ENCODE data around the gene PRPSAP2.
A peak's percentile ranks its signal among the peaks of the same experiment; 100 is the strongest.
"Not testable (repeated sequence)": the region's sequence is repeated elsewhere in the genome, so short reads cannot be mapped to it uniquely, and the experiment has no call there.

Gene PRPSAP2

DNA sequence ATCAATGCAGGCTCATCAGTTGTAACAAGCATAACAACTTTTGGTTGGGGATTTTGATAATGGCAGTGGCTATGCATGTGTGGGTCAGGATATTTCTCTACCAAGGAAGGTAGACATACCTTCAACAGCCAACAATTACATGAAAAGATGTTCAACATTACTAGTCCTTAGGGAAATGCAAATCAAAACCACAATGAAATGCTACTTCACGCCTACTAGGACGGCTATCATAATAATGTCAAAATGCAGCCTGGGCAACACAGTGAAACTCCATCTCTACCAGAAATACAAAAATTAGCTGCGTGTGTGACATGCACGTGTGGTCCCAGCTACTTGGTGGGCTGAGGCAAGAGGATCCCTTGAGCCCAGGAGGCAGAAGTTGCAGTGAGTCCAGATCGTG is 86.7 kb downstream of the PRPSAP2 start:
- no peak for DNase-seq (ENCODE audit: low read depth)

DNA sequence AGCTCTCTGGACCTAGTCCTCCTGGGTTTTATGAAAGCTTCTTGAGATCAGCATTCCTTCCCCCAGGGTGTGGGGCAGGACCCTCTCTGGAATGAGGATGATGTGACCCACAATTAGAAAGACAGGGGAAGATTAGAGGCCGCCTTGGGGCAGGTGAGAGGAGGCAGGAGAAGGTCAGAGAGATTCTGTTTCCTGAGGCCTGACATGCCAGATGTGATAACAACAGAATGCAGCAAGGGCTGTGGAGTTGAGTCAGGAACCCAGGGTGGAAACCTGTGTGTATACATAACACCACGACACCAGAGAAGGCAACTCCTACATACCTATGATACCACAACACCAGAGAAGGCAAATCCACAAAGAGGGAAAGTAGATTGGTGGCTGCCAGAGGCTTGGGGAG is 88.6 kb downstream of the PRPSAP2 start:
- no peak for DNase-seq (ENCODE audit: low read depth)

DNA sequence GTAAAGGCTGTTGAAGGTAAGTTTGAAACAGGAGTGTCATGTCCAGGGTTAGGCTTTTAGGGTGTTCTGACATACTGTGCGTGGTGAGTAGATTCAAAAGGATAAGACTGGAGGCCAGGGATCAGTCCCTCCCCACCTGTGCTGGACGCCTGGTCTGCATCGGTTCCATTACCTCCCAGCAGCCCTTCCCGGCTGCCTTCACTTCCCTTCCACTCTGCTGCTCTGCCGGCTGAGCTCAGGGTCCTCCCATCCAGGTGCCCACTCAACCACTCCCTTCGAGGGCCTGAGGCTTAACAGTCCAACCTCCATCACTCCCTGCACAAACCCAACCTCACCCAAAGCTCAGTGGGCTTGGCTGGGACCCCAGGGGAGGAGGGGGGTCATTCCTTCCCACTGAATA is 89.9 kb downstream of the PRPSAP2 start:
- no peak for DNase-seq (ENCODE audit: low read depth)

DNA sequence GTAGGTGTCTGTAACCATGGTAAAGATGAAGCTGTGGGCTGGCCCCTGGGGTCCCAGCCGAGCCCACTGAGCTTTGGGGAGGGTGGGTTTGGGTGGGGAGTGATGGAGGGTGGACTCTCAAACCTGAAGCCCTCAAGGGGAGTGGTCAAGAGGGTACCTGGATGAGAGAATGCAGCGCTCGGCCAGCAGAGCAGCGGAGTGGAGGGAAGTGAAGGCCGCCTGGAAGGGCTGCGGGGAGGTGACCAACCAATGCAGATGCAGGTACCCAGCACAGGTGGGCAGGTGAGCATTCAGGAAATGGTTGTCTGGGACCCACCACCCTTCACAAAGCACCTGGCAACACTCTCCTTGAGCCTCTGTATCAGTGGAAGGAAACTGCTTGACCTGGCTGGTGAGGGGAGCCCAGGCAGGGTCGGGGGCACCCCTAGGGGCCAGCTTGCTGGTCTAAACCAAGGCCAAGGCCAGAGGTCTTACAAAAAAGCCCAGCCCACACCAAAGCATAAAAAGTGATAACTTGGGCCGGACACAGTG is 90.6 kb downstream of the PRPSAP2 start:
- DNase-seq (ENCODE audit: low read depth) = no peak

DNA sequence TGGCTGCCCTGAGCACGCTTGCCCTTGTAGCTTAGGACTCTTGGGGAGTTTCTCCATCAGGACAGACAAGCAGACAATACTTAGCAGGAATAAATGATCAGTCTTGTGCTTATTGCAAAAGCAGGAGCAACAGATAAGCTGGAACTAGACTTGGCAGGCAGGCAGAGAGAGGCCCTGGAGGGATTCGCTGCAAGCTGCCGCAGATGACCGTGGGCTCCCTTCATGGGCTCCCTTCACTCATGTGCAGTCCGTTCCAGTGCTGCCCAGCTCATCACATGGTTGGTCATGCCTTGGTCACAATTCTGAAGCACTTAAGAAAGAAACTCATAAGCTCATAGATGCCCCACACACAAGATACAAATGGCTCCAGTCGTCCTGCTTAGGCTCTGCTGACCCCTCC is 91.6 kb downstream of the PRPSAP2 start:
- DNase-seq (ENCODE audit: low read depth) = no peak

DNA sequence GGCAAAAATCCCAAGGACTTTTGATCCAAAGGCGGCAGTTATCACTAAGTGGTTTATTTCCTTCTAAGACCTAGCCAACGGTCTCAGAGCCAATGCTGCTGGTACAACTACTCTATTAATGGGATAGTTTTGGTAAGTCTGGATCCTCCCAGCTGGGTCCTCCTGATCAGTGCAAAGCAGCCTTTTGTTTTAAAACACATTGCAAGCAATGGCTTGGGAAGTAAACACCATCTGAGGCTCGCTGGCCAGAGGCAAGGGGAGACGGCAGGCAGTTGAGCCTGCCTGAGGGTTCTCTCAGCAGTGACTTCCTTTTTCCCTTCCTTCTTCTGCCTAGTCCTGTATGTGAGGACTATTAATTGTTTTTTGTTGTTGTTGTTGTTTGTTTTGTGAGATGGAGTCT is 92.4 kb downstream of the PRPSAP2 start:
- no peak for DNase-seq (ENCODE audit: low read depth)

DNA sequence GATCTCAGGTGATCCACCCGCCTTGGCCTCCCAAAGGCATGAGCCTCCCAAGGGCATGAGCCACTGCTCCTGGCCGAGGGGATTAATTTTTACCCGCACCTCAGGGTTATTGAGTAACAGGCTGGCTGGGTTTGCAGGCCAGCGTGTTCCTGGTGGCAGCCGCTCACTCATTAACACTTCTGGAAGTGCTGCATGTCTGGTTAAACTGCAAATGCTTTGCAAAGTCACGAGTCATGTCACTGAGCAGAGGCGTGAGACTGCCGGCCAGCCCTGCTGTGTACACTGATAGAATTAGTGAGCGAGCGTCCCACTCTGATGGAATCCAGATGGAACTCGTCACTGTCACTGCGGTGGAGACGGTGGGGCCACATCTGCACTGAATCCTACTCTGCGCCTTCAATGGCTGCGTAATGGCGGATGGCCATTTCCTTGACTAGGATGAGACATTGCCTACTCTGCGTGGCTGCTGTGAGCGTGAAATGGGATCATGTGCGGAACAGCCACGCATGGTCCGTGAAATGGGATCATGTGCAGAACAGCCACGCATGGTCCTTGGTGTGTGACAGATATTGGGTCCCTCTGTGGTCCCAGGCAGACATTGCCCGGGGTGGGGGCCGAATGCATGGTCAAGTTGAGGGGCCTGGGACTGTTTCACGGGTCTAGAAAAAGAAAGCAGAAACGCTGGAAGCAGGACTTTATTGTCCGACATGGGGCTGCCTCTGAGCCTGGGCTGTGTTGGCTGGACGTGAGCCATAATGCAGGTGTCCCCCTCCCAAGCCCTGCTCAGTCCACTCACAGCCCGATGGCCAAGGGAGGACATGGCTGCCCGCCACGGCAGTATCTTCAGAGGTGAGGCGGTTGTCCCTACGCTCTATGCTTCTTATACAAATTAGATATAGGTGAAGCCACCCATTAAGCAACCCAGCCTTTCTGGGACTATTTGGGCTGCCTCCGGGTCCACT is 93.3 kb downstream of the PRPSAP2 start:
- DNase-seq (ENCODE audit: low read depth) = no peak

DNA sequence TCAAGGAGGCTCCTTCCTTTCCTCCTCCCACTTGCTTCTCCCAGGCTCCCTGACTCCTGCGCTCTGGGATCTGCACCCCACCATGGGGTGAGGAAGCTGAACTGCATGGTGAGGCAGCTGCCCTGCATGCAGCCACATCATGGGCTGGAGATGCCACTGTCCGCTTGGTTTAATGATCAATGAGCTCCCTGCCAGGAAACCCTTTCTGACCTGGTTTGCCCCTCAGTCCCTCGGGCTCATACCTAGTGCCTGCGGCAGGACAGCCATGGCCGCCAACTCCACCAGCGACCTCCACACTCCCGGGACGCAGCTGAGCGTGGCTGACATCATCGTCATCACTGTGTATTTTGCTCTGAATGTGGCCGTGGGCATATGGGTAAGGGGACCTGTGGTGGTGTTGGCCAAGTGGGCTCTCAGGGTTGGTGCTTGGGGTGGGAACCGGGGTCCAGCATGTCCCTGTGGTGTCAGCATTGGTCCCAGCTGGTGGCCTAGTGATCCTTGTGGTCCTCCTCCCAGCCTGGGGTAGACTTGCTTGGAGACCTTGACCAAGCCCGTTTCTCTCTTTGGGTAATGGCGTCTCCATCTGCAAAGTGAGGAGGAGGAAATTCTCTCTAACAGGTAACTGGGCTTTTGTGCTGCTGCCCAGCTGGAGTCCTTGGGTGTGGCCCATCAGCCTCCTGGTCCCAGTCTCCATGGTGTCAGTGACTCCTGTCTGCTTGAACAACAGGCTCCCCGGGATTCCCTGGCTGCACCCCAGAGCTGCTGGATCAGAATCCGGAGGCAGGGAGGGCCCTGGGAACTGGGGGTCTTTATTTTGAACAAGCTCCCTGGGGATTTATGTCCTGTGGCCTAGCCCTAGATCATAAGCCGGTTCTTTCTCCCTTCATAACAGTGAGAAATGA is 94.3 kb downstream of the PRPSAP2 start, which contains the start of gene SLC5A10:
Gene SLC5A10, plus strand, starts transcription at position 225 of the 902 bp plus-strand sequence. Its CDS starts 41 bp downstream, at position 266.
- no peak for DNase-seq (ENCODE audit: low read depth)

DNA sequence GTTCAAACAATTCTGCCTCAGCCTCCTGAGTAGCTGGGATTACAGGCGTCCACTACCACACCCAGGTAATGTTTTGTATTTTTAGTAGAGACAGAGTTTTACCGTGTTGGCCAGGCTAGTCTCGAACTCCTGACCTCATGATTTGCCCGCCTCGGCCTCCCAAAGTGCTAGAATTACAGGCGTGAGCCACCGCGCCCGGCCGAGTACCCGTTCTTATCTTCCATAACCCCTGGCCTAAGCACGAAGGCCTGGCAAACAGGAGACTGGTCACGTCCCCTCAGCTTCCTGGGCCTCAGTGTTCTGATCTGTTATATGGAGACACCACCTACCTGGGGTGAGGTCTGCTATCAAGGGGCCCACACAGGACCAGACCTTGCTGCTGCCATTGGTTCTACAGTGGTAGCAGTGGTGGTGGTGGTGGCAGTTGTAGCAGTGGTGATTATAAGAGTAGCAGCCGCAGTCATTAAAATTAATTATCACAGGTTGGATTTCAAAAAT is 95.3 kb downstream of the PRPSAP2 start:
- DNase-seq (ENCODE audit: low read depth) = no peak

DNA sequence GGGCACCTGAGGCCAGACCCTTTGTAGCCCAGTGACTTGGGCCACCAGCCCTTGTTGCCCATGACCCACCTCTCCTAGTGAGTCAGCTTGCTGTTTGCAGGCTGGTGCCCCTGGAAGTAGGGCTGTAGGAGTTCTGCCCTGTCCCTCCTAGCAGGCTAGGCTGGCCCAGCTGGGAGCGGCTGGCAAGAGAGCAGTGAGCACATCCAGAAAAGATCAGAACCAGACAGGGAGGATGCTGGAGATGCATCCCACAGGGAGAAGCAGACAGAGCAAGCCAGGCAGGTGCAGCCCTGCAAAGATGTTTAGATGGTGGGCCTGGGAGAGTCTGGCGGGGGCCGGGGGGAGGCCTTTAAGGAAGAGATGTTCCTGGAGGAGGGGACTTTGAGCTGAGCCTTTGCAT is 96.4 kb downstream of the PRPSAP2 start:
- DNase-seq (ENCODE audit: low read depth) = no peak

DNA sequence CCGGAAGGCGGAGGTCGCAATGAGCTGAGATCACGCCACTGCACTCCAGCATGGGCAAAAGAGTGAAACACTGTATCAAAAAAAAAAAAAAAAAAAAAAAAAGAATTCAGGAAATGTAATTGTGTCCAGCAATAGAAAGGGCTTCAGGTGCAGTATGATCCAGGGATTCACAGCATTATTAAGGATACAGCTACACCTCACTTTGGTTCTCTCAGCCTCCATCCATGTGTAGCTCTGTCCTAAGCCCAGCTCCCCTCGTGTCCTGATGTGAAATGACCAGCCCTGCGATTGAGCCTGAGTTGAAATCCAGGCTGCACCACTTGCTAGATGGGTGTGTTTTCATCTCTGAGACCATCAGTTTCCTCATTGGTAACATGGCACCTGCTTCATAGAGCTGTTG is 97.1 kb downstream of the PRPSAP2 start:
- no peak for DNase-seq (ENCODE audit: low read depth)

DNA sequence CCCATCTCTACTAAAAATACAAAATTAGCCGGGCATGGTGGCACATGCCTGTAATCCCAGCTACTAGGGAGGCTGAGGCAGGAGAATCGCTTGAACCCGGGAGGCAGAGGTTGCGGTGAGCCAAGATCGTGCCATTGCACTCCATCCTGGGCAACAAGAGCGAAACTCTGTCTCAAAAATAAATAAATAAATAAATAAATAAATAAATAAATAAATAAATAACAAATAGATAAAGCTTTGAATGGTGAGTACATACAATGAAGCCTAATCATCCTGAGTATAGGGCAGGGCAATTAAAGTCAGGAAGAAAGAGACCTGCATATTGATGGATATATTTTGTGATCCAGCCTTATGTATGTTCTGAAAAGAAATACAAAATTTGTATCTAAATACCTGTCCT is 98.1 kb downstream of the PRPSAP2 start:
- DNase-seq (ENCODE audit: low read depth) = not testable (repeated sequence)

DNA sequence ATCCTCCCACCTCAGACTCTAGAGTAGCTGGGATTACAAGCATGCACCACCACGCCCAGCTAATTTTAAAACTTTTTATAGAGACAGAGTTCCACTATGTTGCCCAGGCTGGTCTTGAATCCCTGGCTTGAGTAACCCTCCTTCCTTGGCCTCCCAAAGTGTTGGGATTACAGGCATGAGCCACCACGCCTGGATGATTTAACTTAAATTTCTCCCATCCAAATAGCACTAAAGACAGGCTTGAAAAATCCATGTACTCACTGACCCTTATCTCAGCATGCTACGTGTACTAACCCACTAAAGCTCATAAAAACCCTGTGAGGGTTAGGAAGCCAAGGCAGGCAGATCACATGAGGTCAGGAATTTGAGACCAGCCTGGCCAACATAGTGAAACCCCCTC is 98.7 kb downstream of the PRPSAP2 start:
- DNase-seq (ENCODE audit: low read depth) = no peak

DNA sequence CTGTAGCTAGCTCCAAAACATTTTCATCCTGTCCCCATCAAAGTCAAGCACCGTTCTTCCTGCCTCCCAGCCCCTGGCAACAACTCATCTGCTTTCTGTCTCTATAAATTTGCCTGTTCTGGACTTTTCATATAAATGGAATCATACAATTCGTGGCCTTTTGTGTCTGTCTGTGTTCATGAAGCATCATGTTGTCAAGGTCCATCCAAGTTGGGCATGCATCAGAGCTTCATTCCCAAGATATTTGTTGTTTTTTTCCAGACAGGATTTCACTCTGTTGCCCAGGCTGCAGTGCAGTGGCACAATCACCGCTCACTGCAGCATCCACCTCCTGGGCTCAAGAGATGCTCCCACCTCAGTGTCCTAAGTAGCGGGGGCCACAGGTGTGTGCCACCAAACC is 99.9 kb downstream of the PRPSAP2 start:
- no peak for DNase-seq (ENCODE audit: low read depth)

DNA sequence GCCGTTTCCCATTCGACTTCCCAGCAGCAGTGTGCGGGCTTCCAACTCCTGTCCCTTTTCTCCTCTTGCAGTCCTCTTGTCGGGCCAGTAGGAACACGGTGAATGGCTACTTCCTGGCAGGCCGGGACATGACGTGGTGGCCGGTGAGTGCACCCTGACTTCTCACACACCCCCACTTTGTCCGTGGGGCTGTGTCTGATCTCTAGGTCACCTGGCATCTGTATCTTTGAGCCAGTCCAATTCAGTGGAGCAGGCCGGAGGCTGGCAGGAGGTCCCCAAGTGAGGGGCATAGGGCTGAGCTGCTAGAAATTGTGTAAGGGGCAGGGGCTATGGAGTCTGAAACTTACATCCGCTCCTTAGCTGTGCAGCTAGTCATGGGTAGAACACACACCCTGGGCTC is 100.7 kb downstream of the PRPSAP2 start:
- DNase-seq (ENCODE audit: low read depth) = no peak

DNA sequence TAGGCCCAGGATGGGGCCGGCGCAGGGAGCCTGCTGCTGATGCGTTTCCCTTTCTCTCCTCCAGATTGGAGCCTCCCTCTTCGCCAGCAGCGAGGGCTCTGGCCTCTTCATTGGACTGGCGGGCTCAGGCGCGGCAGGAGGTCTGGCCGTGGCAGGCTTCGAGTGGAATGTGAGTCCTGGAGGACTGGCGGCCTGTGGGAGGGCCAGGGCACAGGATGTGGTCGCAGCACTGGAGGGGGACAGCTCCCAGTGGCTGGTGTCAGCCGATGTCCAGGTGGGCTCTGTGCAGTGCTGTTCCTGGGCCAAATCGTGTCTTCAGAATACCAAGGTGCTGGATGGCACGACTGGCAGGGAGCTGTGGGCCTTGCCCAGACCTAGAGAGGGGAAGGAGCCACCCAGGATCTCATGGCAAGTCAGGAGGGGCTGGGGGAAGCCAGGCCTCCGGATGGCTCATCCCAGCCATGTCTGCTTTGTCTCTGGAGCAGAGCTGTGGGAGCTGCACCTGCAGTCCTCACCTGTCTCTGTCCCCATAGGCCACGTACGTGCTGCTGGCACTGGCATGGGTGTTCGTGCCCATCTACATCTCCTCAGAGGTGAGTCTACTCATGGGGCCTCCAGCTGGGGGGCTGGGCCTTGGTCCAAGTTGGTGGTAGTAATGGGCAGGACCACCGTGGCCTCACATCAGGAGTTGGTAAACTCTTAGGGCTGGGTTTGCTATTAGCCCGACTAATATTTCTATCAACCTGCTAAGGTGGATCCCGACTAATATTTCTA is 101.3 kb downstream of the PRPSAP2 start:
- no peak for DNase-seq (ENCODE audit: low read depth)

DNA sequence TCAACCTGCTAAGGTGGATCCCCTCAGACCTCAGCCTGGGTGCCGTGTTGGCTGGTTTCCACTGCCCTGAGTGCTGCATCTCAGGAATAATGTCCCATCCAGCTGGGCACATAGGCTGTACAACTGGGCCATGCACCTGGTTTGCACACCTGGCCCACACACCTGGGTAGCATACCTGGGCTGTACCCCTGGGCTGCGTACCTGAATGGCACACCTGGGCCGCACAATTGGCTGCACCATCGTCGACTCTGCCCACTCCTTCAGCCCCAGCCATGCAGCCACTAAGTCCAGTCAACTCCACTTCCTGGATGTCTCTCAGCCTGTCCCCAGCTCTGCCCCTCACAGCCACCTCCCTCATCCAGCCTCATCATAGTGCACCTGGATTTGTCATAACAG is 101.9 kb downstream of the PRPSAP2 start:
- DNase-seq (ENCODE audit: low read depth) = no peak

DNA sequence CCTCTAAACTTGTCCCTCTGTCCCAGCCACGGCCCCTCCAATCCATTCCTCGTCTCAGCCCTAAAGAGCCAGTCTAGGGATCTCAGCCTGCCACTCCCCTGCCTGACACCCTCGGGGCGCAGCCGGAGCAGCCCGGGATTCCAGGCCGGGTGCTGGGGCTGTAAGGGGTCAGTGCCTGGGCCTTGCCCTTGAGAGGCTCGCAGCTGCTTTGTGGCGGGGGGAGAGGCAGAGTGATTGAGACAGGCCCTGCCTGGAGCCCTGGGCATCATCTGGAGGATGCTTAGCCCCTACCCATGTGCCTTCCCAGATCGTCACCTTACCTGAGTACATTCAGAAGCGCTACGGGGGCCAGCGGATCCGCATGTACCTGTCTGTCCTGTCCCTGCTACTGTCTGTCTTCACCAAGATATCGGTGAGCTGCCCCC is 102.3 kb downstream of the PRPSAP2 start:
- no peak for DNase-seq (ENCODE audit: low read depth)

DNA sequence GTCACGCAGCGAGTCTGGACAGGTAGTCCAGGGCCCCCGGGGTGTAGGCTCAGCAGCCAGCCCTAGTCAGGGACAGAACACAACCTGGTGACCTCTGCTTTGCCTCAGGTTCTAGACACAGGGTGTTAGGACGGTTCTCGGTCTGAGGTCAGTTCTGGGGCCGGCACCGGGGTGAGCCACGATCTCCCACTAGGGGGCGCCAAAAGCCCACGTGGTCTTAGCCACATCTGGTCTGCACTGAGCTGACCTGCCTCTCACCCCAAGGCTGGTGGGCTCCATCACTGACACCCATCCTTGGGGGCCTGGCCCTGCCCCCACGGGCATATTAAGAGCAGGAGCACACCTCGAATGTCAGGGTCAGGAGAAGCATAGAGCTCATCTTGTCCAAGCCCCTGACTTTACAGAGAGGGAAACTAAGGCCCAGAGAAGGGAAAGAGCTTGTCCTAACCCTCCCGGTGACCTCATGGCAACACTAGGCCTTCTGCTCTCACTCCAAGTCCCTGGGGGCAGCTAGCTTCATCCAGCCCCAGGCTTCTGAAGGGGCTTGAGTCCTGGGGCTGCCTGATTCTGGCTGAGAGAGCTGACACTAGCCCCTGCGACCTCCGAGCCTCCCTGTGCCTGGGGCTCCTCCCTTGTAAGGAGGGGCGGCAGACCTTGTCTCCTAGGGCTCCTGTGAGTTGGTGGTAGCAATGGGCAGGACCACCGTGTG is 103.0 kb downstream of the PRPSAP2 start:
- peak; percentile 64 for DNase-seq (ENCODE audit: low read depth)

DNA sequence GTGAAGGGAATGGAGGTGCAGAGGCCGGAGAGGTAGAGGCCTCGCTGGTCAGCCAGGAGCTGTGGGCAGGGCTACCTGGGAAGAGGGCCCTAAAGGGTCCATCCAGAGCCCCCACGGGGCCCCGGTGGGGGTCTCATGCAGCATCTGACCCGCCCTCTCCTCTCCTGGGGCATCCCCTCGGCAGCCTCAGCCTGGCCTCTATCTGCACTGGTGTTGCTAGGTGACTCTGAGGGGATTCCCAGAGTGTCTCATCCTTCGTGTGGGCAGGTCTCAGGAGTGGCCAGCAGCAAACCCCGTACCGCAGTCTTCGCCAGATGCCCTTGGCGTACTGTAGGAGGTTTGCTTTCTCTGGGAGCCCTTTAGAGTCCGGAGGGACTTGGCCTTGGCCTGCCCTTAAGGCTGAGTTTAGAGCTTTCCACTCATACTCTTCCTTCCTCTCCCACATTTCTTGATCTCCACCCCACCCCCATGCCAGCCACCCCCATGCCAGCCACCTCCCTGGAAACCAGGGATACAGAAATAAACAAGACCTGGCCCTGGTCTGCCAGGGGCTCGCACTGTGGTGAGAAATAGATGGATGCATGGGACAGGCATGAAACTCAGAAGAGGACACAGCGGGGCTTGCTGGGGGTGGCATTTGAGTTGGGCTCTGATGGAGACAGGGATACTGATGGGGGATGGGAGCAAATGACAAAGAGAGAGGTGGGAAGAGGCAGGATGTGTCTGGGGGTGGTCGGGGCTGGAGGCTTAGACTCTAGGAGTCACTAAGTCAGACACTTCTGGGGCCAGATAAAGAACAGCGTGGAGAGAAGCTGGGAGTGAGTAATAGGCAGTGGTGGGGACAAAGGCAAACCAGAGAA is 103.9 kb downstream of the PRPSAP2 start:
- DNase-seq (ENCODE audit: low read depth) = no peak
